SW 1271 (cell line): ENCODE results near the gene TOX4.
A peak's percentile ranks its signal among the peaks of the same experiment; 100 is the strongest.

Experiments
- DNase-seq, 2 experiments: peaks; one replicate each; lab custom pipeline; 2025; lab: John Stamatoyannopoulos, UW

Gene TOX4

DNA sequence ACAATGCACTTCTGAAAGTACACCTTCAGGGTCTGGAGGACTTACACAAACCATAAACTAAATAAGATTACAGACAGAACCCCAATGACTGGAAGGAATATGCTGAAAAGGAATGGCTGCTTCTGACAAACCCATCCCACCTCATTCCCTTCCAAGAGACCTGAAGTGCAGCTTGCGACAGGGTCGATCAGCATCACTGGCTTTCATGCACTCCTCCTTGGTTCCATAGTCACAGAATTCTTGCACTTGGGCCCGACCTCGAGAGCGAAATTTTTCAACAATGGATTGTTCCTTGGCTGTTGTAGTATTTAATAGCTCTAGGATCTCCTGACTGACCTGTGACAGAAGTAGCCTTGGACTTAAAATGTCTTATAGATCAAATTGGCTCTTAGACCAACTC is 24.6 kb downstream of the TOX4 start:
- DNase-seq, result no peak

DNA sequence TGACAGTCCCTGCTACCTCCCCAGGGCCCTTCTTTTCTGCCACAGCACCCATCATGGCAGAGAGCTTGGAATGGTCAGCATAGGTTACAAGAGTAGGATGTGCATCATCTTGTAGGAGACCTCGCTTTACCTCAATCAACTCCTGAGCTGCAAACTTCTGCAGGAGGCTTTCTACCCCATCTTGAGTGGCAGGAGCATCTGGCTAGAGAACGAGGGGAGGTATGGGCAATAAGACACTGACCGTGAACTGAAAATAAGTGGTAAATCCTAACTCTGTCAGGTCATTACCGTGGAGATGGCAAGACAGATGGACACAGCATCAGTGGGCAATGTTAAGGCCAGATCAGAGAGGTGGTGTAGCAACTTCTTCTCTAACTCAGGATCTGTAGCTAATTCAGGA is 26.4 kb downstream of the TOX4 start:
- no peak for DNase-seq

DNA sequence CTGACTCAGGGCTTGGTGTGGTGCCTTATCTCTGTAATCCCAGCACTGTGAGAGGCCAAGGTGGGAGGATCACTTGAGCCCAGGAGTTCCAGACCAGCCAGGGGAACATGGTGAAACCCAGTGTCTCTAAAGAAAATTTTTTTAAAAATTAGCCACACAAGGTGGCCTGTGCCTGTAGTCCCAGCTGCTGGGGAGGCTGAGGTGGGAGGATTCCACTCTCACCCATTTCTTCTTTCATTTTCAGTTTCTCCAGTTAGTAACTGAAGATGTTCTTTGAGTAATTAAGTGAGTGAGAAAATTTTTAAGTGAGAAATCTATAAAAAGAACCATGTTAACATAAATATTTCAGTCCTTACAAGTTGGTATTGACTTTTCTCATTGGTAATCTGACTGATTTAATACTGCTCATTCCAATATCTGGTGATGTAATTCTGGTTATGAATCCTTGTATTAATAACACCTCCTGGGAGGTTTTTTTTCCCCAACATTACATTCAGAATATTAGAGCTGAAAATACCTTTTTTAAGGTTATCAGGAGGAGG is 28.1 kb downstream of the TOX4 start:
- no peak for DNase-seq

DNA sequence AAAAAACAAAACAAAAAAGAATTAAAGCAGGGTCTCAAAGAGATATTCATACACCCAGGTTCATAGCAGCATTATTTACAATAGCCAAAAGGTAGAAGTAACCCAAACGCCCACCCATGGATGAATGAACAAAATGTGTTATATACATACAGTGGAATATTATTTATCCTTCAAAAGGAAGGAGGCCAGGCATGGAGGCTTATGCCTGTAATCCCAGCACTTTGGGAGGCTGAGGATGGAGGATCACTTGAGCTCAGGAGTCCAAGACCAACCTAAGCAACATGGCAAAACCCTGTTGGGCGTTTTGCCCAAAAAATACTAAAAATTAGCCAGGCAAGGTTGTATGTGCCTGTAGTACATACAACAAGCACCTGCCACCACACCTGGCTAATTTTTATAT is 29.6 kb downstream of the TOX4 start:
- DNase-seq, result no peak

DNA sequence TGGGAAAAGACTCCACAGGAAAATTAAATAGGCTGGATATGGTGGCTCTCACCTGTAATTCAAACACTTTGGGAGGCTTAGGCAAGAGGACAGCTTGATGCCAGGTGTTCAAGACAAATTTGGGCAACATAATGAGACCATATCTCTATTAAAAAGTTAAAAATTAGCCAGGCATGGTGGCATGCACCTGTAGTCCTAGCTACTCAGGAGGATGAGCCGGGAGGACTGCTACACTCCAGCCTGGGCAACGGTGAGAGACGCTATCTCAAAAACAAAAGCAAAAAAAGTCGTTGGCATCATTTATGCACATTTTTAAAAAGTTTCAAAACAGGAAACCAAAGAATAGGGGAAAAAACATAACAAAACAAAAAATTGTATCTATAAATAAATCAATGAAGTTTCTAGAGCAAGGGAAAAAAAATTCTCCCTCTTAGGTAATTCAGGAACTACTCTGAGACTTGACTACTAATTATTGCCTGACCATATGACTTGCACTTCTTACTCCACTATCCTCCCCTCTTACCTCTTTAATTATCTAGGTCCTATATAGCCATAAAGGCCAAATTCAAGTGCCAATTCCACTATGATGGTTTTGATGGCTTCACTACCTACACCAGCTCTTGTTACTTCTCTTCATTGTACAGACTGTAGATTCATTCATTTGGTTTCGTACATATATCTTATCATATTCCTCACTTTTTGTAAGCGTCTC is 32.6 kb downstream of the TOX4 start:
- DNase-seq, result no peak

- DNase-seq, result peak; percentile 96 to 99
Observed at GRCh38 chr14:21510735-21511657, 34.0 kb downstream of the TOX4 start, which contains the start of gene METTL3. METTL3 (minus strand) TSS chr14:21511340; CDS start chr14:21511223, 117 bp downstream.

GRCh38 chr14:21514341-21514740 is 37.3 kb downstream of the TOX4 start:
- DNase-seq, result no peak

DNA sequence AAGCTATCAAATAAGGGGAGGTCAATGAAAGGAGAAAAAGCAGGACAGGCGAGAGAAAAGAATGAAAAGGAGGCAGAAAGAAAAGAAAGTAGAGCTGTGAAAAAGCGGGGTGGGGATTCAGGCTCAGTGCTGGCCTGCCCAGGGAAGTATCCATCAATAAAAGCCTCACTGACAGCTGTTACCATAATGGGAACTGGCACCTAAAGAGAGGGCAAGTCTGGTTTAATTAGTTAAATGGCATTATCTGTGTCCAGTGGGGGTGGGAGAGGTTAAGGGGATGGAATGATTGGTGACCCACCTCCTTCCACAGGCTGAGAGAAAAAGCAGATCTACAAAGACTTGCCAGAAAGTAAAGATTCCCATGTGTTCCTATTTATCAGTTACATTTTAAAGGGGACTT is 41.7 kb downstream of the TOX4 start:
- no peak for DNase-seq

GRCh38 chr14:21520767-21521166 is 43.8 kb downstream of the TOX4 start:
- no peak for DNase-seq

GRCh38 chr14:21521501-21521900 is 44.5 kb downstream of the TOX4 start:
- no peak for DNase-seq

GRCh38 chr14:21523203-21523602 is 46.2 kb downstream of the TOX4 start:
- DNase-seq, result no peak

GRCh38 chr14:21524575-21525490 is 47.8 kb downstream of the TOX4 start:
- no peak for DNase-seq

- no peak for DNase-seq
Observed at GRCh38 chr14:21525571-21525961, 48.6 kb downstream of the TOX4 start.

DNA sequence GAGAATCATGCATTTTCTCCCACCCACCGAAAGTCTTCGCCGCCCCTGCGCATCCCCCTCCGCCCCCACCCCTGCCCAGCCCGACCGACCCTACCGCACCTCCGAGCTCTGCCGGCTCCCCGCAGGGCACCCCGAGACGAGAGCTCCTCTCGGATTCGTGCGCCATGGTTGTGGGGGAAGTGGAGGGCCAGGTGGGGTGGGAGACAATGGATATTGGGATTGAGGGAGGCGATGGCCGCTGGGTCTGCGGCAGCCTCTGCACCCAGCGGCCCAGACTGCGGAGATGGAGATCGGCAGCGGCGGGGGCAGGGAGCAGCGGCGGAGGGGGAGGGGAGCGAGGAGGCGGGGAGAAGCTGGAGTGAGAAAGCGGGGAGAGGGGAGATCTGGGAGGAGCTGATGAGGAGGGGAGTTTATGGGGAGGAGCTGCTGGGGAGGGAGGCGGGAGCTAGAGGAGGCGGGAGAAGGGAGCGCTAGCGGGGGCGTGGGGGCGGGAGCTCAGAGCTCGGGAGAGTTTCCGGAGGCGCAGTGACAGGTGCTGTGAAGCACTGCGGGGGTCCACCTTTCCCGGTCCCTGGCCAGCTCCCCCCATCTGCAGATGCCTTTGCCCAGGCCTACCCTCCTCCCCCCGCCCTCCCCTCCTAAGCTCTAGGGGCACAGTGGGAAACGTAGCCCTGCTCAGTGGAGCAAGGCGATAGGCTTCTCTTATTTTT is 49.1 kb downstream of the TOX4 start, which contains the start of gene SALL2:
TSS of gene SALL2 (minus strand) at position 385 of the 710 bp plus-strand sequence. CDS start at position 166, 219 bp downstream.
- DNase-seq, result peak in 1 of 2 experiments; percentile 17

DNA sequence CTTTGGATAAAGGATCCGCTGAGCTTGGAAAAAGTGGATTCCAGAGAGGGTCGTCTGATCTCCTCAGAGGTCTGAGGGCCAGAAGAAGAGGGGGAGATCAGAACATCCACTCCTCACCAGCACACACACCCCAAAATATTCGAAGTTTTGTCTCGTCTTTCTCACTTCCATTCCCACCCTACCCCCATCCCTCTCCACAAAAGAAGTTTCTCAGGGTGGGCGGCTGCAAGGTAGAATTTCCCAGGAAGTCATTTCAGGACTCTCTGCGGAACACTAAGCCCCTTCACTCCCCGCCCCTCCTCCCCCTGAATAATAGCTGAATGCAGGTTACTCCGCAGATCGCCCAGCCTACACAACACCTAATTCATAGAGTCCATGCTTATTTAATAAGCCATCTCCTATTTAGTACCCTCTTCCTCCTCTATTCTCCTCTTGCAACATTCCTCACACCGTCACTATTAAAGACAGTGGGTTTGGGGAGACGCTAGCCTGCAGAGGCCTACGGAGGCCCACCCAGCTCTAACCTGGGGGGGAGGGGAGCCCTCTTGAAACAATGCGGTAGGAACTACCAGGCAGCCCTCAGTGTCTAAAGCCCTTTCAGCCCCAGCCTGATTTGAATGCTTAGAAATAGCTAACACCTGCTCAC is 49.8 kb downstream of the TOX4 start:
- DNase-seq, result no peak

GRCh38 chr14:21527318-21527679 is 50.3 kb downstream of the TOX4 start:
- DNase-seq, result no peak

GRCh38 chr14:21528381-21529348 is 51.7 kb downstream of the TOX4 start:
- no peak for DNase-seq

GRCh38 chr14:21529515-21529914 is 52.5 kb downstream of the TOX4 start:
- no peak for DNase-seq

DNA sequence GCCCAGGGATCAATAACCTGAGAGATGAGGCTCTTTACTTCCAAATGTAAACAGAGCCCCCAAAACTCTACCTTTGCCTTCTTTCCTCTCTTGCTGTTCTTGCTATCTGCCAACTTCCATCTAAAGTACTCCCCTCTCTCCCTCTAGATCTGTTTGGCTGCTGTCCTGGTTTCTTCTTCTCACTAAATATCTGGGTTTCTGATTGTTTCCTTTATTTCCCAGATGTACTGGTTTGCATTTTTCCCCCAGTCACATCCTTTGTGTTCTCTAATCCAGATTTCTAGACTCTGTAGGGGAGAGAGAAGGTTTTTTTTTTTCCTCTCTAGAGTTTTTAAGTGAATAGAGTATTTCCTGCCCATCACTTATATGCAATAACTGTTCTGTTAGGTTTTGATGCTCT is 56.3 kb downstream of the TOX4 start:
- DNase-seq, result no peak
